ENCODE results near the gene USH2A. TPM values are rescaled to one million over a fixed set of nuclear protein-coding genes. Genes with fewer than 3 reads are reported as not detected.

USH2A gene
- polyA plus RNA-seq, 1 of the 3 experiments (the other 2 are of a cell fraction) = under 0.01 TPM

DNA sequence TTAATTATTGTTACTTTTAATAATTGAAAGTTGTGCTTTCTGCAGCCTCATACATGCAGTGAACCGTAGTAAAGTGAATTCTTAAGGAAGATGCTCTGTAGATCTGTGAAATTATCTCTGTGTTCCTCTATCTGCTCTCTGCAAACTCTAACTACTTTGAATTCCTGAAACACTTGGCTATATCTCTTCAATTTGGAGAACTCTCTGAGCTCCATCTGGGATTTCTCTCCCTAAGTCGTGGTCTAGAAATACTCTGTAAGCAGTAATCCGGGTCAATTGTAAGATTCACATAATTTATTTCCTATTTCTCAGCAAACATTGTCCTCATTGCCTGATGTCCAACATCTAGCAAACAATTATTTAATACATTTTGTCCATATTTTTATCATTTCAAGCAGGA lies 164.9 kb downstream of the USH2A start (continued):
- no peak for TF ChIP-seq PBX3 (IDR thresholded peaks at IDR 0.05)

DNA sequence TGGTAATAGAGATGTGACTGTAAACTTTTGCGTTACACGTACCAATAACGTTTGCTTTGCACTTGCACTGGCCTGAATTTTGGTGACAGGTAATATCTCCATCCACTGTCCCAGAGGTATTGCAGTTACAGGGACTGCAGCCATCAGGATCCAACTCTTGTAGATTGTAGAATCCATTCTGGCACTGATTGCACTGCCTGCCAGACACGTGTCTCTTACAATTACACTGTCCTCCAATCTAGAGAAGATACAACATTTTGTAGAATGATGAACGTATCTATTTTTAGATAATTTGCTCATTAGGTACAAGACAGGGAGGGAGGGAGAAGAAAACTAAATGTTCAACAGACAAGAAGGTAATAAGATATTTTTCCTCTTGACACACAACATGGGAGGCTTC lies 172.4 kb downstream of the USH2A start:
- ChIA-PET CTCF (no interaction called here), POLR2A (no interaction called here)
- Histone ChIP-seq H3F3A (replicated peaks; ENCODE audit: insufficient read depth) (no peaks in the 10 kb centered on the region), H2AFZ (ENCODE audit: low read depth) (no peak overlapping the region), H3K79me2 (ENCODE audit: insufficient read depth) (no peaks in the 10 kb centered on the region), H3K4me1 (ENCODE audit: control insufficient read depth in 1 of 2, insufficient read depth in 2 of 2, low read depth in 1 of 2, low read length in 1 of 2) (peaks cover 0 to 2% of the 10 kb centered on the region in 2 experiments; a peak in 1 of 4 replicates), H3K9ac (no peak overlapping the region), H3K27ac (ENCODE audit: low read depth in 2 of 2, low read length in 1 of 2) (no peak overlapping the region), H4K20me1 (ENCODE audit: insufficient read depth) (no peaks in the 10 kb centered on the region), H3K4me3 (ENCODE audit: low read depth in 2 of 2, low read length in 1 of 2) (no peak overlapping the region), H3K4me2 (no peak overlapping the region), H3K36me3 (replicated peaks in 1 of 2; ENCODE audit: control insufficient read depth in 1 of 2, insufficient read depth in 2 of 2, low read length in 1 of 2) (no peaks in the 10 kb centered on the region), H3K9me2 (no peaks in the 10 kb centered on the region), H3K9me3 (no peaks in the 10 kb centered on the region; the same call in 1 of the 2 replicates), H3K27me3 (ENCODE audit: insufficient read depth) (no peaks in the 10 kb centered on the region)
- no peak for DNase-seq
- 76% methylated on average over 5 of the region's 5 CpGs for WGBS (ENCODE audit: low lambda C conversion rate)
- TF ChIP-seq, protein P1, sequence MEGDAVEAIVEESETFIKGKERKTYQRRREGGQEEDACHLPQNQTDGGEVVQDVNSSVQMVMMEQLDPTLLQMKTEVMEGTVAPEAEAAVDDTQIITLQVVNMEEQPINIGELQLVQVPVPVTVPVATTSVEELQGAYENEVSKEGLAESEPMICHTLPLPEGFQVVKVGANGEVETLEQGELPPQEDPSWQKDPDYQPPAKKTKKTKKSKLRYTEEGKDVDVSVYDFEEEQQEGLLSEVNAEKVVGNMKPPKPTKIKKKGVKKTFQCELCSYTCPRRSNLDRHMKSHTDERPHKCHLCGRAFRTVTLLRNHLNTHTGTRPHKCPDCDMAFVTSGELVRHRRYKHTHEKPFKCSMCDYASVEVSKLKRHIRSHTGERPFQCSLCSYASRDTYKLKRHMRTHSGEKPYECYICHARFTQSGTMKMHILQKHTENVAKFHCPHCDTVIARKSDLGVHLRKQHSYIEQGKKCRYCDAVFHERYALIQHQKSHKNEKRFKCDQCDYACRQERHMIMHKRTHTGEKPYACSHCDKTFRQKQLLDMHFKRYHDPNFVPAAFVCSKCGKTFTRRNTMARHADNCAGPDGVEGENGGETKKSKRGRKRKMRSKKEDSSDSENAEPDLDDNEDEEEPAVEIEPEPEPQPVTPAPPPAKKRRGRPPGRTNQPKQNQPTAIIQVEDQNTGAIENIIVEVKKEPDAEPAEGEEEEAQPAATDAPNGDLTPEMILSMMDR (IDR thresholded peaks at IDR 0.05) = no peak
- TF ChIP-seq, protein P2, sequence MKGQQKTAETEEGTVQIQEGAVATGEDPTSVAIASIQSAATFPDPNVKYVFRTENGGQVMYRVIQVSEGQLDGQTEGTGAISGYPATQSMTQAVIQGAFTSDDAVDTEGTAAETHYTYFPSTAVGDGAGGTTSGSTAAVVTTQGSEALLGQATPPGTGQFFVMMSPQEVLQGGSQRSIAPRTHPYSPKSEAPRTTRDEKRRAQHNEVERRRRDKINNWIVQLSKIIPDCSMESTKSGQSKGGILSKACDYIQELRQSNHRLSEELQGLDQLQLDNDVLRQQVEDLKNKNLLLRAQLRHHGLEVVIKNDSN (IDR thresholded peaks at IDR 0.05; ENCODE audit: borderline replicate concordance, low read depth) = no peak
- TF ChIP-seq RCOR1 (IDR thresholded peaks at IDR 0.05; ENCODE audit: low read length) = no peak
- TF ChIP-seq REST (IDR thresholded peaks at IDR 0.05; ENCODE audit: low read depth, low read length) = no peak
- no peak for TF ChIP-seq USF2 (IDR thresholded peaks at IDR 0.05; ENCODE audit: borderline replicate concordance, low read depth, low read length)
- no peak for TF ChIP-seq TAF1 (IDR thresholded peaks at IDR 0.05; ENCODE audit: borderline replicate concordance, low read depth, low read length)
- no peak for TF ChIP-seq GABPA (IDR thresholded peaks at IDR 0.05; ENCODE audit: low read depth)
- no peak for TF ChIP-seq FOSL2 (IDR thresholded peaks at IDR 0.05; ENCODE audit: borderline replicate concordance, low read depth)
- no peak for TF ChIP-seq RXRA (IDR thresholded peaks at IDR 0.05; ENCODE audit: borderline replicate concordance, low read depth)
- no peak for TF ChIP-seq ELF1 (IDR thresholded peaks at IDR 0.05)
